NOMO-1 treated with dmso at 0.1 percent for 144 hours (cell line): ENCODE results near the gene DAZAP1.
"Not testable (repeated sequence)": the region's sequence is repeated elsewhere in the genome, so short reads cannot be mapped to it uniquely, and the experiment has no call there.

ENCODE experiments used
- DNase-seq: peaks from one replicate; lab custom pipeline; 2025; ENCODE audit not compliant: unreplicated experiment; lab: John Stamatoyannopoulos, UW

Gene DAZAP1

DNA sequence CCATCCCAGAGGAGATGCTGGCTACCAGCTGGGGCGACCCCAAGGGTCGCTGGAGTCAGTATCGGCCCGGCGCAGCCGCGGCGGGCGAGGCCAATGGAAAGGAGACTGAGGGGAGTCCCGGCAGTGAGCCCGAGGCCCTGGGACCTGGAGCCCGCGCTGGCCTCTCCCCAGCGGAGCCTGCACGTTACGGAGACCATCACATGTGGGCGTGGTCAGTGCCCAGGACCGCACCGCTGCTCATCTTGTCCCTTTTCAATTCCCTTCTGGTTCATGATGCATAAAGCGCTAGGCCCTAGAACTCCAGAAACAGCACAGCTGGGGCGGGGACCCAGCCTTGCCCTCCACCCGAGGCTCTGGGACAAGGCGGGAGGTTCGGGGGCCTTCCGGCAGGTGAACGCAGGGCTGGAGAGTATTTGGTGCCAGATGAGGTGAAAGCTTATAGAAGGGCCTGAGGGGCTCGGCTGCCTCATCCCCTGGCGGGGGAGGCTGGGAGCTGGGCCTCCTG lies 63.7 kb downstream of the DAZAP1 start:
- DNase-seq: no peak

- no peak for DNase-seq
Measured at GRCh38 chr19:1471515-1472160, 64.3 kb downstream of the DAZAP1 start.

- DNase-seq: no peak
Measured at GRCh38 chr19:1472231-1473084, 65.1 kb downstream of the DAZAP1 start.

- DNase-seq: no peak
Measured at GRCh38 chr19:1473085-1473851, 65.9 kb downstream of the DAZAP1 start.

- DNase-seq: no peak
Measured at GRCh38 chr19:1474011-1474764, 66.8 kb downstream of the DAZAP1 start.

- no peak for DNase-seq
Measured at GRCh38 chr19:1474765-1475351, 67.5 kb downstream of the DAZAP1 start.

GRCh38 chr19:1475751-1476437 lies 68.5 kb downstream of the DAZAP1 start:
- DNase-seq: no peak

GRCh38 chr19:1477056-1477455 lies 69.7 kb downstream of the DAZAP1 start:
- DNase-seq: not testable (repeated sequence)

- peak; percentile 90 for DNase-seq
Measured at GRCh38 chr19:1478934-1479707, 71.7 kb downstream of the DAZAP1 start, which contains the start of gene C19orf25. TSS of gene C19orf25 (minus strand) at chr19:1479215. CDS start at chr19:1478903, 312 bp downstream.

DNA sequence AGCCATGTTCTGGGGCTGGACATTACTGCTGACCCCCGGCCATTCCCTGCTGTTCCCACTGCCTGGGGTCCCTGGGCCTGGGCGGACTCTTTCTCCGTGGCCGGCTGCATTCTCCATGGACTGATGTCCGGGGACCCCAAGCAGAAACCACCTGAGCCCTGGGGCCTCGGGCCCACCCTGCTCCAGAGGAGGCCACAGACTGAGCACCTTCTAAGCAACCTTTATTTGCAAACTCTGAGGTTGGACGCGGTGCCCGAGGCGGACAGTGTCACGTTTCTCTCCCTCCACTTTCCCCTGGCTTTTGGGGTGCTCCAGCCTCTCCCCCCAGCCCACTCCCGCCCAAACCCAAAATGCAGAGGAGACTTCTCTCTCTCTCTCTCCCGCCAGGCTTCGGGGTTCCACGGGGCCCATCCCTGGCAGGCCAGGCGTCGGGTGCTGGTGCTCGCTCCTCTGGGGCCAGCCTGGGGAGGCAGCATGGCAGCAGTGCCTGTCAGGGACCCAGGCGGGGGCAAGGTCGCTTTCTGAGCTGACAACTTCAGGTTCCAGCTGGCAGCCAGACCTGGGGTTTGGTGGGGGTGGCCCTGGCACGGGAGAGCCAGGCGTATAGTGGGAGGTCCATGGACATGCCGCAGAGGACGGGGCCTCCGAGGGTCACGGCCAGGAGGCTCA lies 74.0 kb downstream of the DAZAP1 start:
- DNase-seq: no peak

- DNase-seq: no peak
Measured at GRCh38 chr19:1481893-1482360, 74.5 kb downstream of the DAZAP1 start.

- DNase-seq: no peak
Measured at GRCh38 chr19:1482361-1483130, 75.2 kb downstream of the DAZAP1 start.

DNA sequence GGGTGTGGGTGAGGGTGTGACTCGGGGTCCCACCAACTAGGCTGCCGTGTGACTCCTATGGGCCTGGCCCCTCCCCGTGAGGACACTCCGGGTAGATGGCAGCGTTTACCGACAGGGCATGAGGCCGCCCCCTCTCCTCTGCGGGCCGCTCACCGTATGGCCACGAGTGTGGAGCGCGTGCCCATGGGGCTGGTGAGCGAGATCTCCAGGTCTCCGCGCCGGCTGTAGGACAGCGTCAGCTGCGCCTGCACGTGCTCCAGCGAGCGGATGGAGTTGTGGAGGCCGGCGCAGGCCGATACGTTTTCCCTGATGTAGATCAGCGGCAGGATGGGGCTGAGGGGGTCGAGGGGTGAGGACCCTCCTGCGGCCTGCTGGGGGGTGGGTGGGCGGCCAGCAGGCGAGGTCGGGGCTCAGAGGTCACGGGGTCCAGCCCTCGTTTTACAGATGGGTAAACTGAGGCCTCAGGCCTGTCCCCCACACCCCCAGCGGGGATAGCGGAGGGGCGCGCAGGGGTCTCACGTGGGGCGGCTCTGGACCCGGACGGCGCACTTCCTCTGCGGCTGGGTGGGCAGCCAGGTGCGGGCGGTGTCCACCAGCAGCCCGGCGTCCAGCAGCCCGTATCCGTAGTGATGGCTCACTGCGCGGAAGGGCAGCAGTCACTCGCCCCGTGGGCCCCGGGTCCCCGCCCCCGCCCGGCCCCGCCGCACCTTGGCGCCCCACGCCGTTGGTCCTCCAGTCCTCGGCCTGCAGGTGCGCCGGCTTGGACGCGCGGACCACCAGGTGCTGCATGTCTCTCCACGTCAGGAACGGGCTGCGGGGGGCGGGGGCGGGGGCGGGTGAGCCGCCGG lies 76.0 kb downstream of the DAZAP1 start:
- no peak for DNase-seq

DNA sequence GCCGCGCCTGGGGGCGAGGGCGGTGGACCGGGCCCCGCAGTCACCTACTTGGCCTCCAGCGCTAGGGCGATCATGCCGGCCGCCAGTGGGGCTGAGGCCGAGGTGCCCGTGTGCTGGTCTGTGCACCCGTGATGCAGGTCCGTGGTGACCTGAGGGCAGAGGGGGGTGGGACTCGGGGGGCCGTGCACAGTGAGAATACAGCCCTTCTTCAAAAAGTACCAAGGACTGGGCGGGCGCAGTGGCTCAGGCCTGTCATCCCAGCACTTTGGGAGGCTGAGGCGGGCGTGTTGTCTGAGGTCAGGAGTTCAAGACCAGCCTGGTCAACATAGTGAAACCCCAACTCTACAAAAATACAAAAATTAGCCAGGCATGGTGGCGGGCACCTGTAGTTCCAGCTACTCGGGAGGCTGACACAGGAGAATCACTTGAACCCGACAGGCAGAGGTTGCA lies 76.6 kb downstream of the DAZAP1 start:
- no peak for DNase-seq
